ENCODE data around the gene FRMD1. TPM values are rescaled to one million over a fixed set of nuclear protein-coding genes. Genes with fewer than 3 reads are reported as not detected.

The FRMD1 gene
- total and polyA plus RNA-seq, 2 of the 8 experiments (the other 6 are each of a cell fraction or from before 2014, with no cell fraction given), result 0.36 TPM; not detected in 1

DNA sequence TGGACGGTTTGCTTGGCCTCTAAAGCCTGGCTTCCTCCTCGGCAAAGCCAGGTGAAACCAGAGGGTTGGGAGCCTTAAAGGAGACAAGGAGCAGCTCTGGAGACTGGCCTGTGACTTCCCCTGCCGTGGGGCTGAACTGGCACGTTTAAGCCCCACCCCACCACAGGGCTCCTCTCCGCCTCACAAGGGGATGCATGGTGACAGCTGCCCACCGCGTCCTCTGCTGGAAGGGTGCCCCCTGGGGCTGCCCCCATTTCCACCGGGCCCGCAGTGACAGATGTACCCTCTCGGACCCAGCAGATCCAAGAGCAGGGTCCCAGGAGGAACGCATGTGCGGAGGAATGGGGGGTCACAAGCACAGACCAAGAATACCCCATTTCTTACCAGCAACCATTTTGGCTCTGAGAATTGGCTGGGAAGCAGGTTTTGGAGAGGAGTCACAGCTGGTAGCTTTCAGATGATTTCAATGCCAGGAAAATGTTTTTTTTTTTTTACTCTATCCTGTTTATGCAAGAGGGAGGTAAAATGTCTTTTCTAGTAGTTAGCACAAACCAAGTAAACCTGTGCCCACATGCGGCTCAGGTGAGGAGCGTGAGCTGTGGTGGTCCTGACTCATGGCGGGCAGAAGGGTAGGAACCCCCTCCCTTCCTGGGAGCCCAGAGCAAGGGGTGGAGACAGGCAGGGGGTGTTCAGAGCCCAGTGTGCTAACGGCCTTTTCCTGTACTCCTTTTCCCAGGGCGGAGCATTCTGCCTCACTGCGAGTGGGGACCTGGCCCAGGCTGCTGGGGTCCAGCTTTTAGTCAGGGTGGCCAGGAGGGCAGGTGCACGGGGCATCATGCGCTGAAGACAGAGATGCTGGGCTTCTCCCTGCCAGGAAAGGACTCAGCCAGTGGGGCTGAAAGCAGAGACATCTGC is 33.0 kb downstream of the FRMD1 start (continued):
- TF ChIP-seq CBX5 (IDR thresholded peaks at IDR 0.05; ENCODE audit: low read depth, low read length), result no peak
- TF ChIP-seq CHD2 (IDR thresholded peaks at IDR 0.05; ENCODE audit: low read length), result no peak
- no peak for TF ChIP-seq EZH2 (IDR thresholded peaks at IDR 0.05; ENCODE audit: low read depth, low read length, severe bottlenecking)
- no peak for TF ChIP-seq SIRT6 (IDR thresholded peaks at IDR 0.05; ENCODE audit: low read length)
- no peak for TF ChIP-seq CTBP2 (IDR thresholded peaks at IDR 0.05; ENCODE audit: borderline replicate concordance, insufficient read depth, insufficient read length, low read length)
